Kidney epithelial cell (primary cell): ENCODE results near the gene CLPSL2. TPM values are rescaled to one million over a fixed set of nuclear protein-coding genes. Genes with fewer than 3 reads are reported as not detected.

Source experiments
- DNase-seq: peaks from one replicate; pipeline ENCODE4 v3.0.0-alpha.2; 2010; ENCODE audit warnings: low read depth
- H3K27me3 ChIP-seq: 2 replicates; pipeline ENCODE4 v1.6.0; 2011; ENCODE audit warnings: low read length; ENCODE audit not compliant: control insufficient read depth, insufficient read depth
- H3K36me3 ChIP-seq: 2 replicates; pipeline ENCODE4 v1.5.1; 2011; ENCODE audit warnings: low read length; ENCODE audit not compliant: control insufficient read depth, insufficient read depth
- H3K4me3 ChIP-seq: 2 replicates; pipeline ENCODE4 v1.5.1; 2011; ENCODE audit warnings: low read depth, mild to moderate bottlenecking, control low read depth, low read length
- CTCF ChIP-seq: IDR thresholded peaks from 2 replicates; pipeline ENCODE4 v1.5.1; 2011; ENCODE audit warnings: mild to moderate bottlenecking, moderate library complexity, low read length, control low read depth, inconsistent platforms; ENCODE audit not compliant: insufficient read depth, poor library complexity, severe bottlenecking
- total RNA-seq: library from RNA; depleted of rRNA; stranded (reverse); fragments of >200 nt; gene quantifications from 2 replicates; pipeline ENCODE4 v1.2.3, GENCODE V29; 2015

The CLPSL2 gene
- total RNA-seq, 1 donor from 2014 or later: not detected

DNA sequence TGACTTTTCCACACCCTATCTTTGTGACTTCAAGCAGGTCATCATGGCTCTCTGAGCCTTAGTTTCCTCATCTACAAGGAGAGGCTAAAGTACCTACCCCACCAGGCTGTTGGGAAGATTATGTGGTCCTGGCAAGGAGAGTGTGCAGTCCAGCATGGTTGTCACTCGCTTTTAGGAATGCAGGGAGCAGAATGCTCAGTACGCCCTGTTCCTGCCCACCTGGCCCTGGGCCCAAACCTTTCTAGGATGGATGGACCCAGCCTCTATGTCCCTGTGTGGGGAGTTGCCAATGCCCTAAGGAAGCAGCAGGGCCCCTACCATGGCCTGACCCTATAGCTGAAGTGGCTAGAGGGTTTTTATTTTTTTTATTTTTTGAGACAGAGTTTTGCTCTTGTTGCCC, 2.0 kb downstream of the CLPSL2 start:
- Histone ChIP-seq H3K4me3 (no peak overlapping the region), H3K27me3 (no peaks in the 10 kb centered on the region), H3K36me3 (no peaks in the 10 kb centered on the region)
- TF ChIP-seq CTCF: no peak
- DNase-seq: no peak

DNA sequence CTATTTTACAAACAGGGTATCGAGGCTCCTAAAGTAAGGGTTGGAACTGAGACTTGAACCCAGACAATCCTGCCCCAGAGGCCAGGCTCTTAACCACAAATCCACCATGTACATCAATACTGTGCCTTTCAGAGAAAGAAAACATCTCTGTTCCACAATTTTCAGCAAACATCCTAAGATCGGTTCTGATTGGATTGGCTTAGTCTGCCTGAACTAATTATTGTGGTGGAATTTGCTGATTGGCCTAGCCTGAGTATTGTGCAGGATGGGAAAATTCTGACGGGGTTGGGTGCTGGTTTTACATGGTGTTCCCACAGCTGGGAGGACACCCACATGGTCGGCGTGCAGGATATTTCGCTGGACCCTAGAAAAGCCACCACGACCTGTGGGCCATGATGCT, 4.3 kb downstream of the CLPSL2 start, which contains the start of gene CLPSL1:
Gene CLPSL1, plus strand, starts transcription at position 301 of the 400 bp plus-strand sequence. Its CDS starts 92 bp downstream, at position 393.
- no peak for TF ChIP-seq CTCF
- Histone ChIP-seq H3K36me3 (no peaks in the 10 kb centered on the region), H3K4me3 (no peak within 1 kb of the TSS), H3K27me3 (peaks cover 2% of the 10 kb centered on the region)
- DNase-seq: no peak

- no peak for DNase-seq
- Histone ChIP-seq H3K27me3 (peaks cover 4% of the 10 kb centered on the region), H3K4me3 (no peak overlapping the region), H3K36me3 (no peaks in the 10 kb centered on the region)
- no peak for TF ChIP-seq CTCF
These were observed 4.9 kb downstream of the CLPSL2 start for GRCh38 chr6:35781290-35781689.

- no peak for DNase-seq
- TF ChIP-seq CTCF: no peak
- no peak overlapping the region for H3K4me3 ChIP-seq
These were observed 6.0 kb downstream of the CLPSL2 start for GRCh38 chr6:35782424-35782823.

DNA sequence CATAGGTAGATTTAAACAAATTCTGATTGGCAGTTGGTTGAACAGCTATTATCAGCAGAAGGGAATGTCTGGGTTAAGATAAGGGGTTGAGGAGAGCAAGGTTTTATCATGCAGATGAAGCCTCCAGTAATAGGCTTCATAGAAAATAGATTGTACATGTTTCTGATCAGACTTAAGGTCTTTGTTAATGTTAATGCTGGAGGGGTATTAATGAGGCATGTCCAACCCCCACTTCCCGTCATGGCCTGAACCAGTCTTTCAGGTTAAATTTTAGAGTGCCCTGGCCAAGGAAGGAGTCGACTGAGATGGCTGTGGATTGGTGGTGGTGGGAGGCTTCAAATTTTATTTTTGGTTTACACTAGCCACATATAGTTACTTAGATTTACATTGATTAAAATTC, 7.8 kb downstream of the CLPSL2 start:
- Histone ChIP-seq H3K36me3 (no peaks in the 10 kb centered on the region), H3K4me3 (no peak overlapping the region), H3K27me3 (peaks cover 29% of the 10 kb centered on the region)
- no peak for DNase-seq
- TF ChIP-seq CTCF: no peak

More at GRCh38 chr6:35782424-35782823, 6.0 kb downstream of the CLPSL2 start:
- Histone ChIP-seq H3K27me3 (peaks cover 14% of the 10 kb centered on the region), H3K36me3 (no peaks in the 10 kb centered on the region)

DNA sequence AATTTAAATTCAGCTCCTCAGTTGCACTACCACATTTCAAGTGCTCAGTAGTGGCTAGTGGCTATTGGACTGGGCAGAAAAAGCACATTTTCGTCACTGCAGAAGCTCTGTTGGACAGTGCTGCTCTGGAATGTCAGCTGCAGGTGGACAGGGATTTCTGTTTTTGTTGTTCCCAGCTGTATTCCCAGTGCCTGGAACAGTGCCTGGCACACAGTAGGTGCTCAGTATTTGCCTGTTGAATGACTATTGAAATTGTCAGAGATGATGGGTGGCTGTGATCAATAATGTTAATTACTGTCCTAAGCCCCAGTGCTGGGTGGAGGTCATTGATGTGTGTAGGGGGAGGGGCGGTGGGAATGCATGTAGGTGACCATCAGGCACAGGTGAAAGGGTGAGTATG, 9.9 kb downstream of the CLPSL2 start:
- Histone ChIP-seq H3K36me3 (no peaks in the 10 kb centered on the region), H3K4me3 (no peak overlapping the region), H3K27me3 (peaks cover 29% of the 10 kb centered on the region)
- no peak for TF ChIP-seq CTCF
- DNase-seq: no peak
